DMS79 treated with DMSO at 0.1 percent for 48 hours (cell line): ENCODE measurements around the gene UBASH3A.

Experiments used
- DNase-seq: peaks from one replicate; lab custom pipeline; 2025; lab: John Stamatoyannopoulos, UW

Gene UBASH3A

DNA sequence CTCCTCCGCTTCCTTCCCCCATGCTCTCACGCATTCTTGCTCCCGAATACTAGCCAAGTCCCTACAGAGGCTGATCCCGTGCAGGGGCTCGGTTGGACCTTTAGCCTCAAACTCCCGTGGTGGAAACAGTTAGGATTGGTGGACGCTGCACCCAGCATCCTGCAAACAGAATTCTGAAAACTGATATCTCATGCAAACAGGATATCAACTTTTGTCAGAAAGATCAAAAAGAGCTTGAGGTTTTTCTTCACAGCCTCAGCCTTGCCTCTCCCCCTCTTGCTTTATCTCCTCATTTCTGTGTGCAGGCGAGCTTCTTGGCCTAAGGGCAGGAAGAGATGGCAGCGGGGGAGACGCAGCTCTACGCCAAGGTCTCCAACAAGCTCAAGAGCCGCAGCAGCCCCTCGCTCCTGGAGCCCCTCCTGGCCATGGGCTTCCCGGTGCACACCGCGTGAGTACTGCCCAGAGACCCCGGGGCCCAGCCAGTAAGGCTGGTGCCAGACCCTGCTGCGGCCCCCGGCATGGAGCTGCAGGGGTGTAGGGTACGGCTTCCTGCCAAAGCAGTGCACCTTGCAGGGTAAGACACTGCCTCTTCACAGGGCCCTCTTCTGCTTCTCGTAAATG lies at the start of gene UBASH3A:
TSS of gene UBASH3A (plus strand) at position 292 of the 621 bp plus-strand sequence. CDS start at position 336, 44 bp downstream.
- DNase-seq = no peak

DNA sequence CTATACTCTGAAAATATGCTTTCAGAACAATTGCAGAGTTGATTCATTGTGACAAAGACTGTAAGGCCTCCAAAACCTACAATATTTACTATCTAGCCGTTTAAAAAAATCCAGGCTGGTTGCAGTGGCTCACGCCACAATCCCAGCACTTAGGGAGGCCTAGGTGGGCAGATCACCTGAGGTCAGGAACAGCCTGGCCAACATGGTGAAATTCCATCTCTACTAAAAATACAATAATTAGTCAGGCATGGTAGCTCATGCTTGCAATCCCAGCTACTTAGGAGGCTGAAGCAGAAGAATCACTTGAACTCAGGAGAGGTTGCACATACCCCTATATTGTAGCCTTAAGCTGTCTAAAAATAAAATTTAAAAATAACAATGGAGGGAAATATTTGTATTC lies 47.7 kb upstream of the UBASH3A start:
- DNase-seq = no peak

DNA sequence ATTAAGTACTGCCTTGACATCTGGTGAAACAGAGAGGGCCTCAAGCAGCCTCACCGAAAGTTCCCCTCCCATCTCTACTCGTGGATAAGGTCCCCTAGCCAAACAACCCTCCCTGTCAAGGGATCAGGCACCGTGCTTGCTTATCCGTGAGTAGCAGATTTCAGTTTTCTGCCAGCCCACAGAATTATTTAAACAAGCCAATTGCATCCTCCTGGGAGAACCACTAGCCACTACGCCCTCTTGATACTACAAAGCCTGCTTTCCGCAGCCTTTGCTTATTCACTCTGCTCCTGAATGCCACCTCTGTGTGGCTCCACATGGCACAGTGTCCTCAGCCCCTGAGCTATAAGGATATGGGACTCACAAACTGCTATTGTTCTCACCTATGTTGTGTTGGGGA lies 47.1 kb upstream of the UBASH3A start:
- DNase-seq = no peak

GRCh38 chr21:42357307-42357706 lies 46.4 kb upstream of the UBASH3A start:
- DNase-seq = no peak

- no peak for DNase-seq
Measured at GRCh38 chr21:42358261-42358660, 45.4 kb upstream of the UBASH3A start.

- DNase-seq = no peak
Measured at GRCh38 chr21:42358937-42359336, 44.8 kb upstream of the UBASH3A start.

DNA sequence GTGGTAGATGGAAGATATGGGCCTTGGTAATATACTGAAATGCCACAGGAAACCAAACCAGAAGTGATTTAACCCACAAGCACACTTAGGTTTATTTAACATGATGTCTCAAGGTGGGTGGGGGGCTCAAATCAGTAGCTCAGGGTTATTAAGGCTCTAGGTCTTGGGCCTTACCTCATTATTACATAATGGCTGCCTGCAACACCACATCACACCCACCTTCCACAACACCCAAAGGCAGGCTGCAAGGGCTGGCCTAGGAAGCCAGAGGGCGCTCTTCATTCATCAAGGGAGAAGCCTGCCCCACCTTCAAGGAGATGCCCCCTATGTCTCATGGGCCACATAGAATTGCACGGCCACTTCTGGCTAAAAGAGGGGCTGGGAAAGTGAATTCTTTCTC lies 43.4 kb upstream of the UBASH3A start:
- DNase-seq = no peak

- no peak for DNase-seq
Measured at GRCh38 chr21:42361286-42361685, 42.4 kb upstream of the UBASH3A start.

GRCh38 chr21:42362198-42362597 lies 41.5 kb upstream of the UBASH3A start:
- no peak for DNase-seq

DNA sequence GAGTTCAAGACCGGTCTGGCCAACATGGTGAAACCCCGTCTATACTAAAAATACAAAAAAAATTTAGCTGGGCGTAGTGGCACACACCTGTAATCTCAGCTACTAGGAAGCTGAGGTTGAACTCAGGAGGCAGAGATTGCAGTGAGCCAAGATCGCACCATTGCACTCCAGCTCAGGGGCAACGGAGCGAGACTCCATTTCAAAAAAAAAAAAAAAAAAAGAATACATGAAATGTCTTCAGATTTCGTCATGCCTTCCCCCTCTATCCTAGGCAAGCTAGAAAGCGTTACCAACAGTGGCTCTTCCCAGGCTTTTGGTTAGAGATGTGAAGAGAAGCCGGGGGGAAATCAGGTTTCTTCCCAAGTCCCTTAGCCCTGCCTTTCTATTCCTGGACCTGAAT lies 41.0 kb upstream of the UBASH3A start:
- peak; percentile 44 for DNase-seq

- DNase-seq = peak; percentile 33
Measured at GRCh38 chr21:42363312-42363711, 40.4 kb upstream of the UBASH3A start.

DNA sequence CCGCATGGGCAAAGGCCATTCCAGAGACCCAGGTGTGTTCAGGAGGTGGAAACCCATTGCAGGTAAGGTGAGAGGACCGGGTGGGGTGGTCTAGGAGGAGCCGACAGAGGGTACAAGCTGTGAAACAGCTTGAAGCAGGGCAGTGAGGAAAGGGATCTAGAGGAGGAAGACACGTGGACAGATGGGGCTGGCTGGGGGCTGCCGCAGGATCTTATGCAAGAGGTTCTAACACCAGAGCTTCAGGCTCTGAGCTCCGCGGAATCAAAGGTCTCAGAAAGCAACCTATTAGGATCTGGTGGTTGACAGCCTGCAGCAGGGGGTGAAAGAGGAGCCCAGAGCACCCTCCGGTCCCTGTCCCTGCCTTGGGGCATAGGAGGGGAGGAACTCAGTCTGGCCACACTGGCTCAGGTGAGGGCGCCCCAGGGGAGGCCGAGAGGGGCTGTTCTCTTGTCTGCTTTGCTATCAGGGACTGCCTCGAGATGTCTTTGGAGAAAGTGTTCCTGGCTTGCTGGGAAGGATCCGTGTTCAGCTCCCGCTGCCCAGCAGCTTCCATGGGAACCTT lies 39.3 kb upstream of the UBASH3A start:
- no peak for DNase-seq

- DNase-seq = no peak
Measured at GRCh38 chr21:42365770-42366169, 37.9 kb upstream of the UBASH3A start.

DNA sequence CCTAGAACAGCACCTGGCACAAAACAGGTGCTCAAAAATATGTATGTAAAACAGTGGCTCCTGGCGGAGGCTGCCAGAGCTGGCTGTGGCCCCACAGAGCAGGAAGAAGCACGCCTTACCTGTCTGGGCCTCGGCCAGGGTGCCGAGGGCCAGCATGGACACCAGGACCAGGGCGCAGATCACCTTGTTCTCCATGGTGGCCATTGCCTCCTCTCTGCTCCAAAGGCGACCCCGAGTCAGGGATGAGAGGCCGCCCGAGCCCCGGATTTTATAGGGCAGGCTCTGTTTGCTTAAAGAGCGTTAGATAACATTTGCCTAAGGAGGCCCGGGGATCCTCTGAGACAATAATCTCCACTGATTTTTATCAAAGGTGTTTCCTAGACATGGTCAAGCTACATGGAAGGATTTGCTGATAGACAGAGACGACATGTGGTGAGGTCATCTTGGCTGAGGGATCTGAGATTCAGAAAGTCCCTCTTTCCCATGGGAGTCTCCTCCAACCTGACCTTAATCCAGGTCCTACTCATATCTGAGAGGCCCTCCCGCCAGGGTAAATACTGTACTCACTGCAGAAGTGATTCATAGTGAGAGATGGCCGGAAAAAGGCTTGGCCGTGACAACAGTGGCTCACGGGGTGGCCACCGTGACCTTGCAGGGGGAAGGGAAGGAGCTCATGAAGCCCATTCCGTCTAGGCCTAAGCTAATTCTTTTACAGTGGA lies 37.3 kb upstream of the UBASH3A start, which contains the start of gene TFF1:
TSS of gene TFF1 (minus strand) at position 244 of the 719 bp plus-strand sequence. CDS start at position 204, 40 bp downstream.
- DNase-seq = no peak

DNA sequence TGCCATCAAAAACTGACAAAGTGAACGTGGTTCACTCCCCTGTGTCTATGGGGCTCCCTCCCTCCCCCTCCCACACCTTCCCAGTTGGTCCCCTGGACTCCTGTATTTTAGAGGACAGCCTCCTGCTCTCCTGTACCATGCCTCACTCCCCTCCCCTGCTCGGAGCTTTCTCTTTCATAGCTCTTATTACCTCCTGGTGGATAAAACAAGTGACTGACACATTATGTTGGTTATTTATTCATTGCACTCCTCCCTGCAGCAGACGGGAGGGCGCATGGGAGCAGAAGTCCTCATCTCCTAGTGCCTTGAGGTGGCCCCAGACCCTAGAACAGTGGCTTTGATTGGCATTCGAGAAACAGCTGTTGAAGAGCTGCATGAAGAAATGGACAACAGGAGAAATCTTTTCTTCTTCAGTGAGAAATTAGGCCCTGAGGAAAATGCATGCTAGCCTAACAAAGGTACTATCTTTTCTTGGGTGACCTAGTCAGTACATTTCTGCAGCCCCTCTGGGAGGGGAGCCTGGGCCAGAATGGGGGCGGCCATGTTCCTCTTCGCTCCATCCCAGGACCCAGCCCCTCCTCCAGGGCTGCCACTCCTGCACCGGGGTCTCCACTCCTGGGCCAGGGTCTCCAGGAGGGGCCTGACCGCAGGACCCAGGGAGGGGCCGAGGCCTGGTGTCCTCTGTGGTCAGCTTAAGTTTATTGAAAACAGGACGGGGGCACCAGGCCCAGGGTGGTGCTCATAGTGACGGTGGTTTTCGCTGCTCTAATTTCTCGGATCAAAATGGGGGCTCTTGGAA lies 36.1 kb upstream of the UBASH3A start:
- no peak for DNase-seq

- no peak for DNase-seq
Measured at GRCh38 chr21:42369821-42370220, 33.9 kb upstream of the UBASH3A start.

- no peak for DNase-seq
Measured at GRCh38 chr21:42370894-42371654, 32.6 kb upstream of the UBASH3A start.

DNA sequence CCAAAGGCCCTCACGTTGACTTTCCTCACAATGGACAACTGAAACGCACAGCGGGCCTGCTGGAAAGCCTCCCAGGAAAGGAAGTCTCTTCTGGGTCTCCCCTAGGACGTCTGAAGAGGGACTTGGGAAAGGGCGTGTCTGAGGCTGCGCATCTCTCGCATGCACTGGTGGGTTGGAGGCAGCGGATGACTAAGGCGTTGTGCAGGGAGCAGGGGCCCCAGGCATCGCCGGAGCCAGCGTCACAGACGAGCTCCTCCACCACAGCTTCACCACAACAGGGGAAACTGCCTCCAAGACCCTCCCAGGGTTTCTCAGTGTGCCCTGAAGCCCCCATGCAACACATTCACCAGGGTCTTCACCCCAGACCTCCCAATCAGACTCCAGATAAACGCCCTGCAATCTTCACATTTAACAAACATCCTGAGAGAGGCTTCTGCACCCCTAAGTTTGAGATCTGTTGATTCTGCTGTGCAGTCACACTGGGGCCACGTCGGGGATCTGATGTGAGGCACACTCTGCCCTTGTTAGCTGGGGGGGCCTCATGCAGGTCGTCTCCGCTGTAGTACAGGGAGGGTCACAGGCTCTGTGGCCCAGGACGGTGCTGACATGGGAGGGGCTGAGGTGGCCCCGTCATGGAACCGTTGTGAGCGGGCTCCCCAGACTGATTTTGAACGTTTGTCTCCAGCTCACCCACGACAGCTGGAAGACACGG lies 30.4 kb upstream of the UBASH3A start:
- DNase-seq = no peak

DNA sequence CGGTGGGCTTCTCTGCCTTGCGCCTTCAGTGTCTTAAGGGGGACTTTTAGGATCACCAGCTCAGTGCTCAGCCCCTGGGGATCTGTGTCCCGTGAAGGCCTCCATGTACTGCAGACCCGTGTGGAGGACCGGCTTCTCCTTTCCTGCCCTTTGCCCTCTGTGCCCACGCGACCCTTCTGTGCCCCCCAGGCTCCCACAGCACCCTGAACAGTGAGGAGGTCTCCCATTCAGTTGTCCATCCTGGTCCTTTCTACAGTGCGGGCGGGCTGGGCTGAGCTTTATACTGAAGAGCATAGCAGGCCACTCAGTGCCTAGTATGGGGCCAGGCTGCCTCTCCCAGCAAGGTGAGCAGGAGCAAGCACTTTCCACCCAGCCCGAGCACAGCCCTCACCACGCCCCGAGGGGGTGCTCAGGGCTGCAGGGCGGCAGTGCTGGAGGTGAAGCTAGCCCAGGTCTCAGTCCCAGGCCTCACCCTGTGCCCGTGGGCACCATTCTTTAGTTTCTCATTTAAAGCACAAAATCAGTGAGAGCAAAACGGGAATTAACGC lies 29.7 kb upstream of the UBASH3A start:
- DNase-seq = no peak

DNA sequence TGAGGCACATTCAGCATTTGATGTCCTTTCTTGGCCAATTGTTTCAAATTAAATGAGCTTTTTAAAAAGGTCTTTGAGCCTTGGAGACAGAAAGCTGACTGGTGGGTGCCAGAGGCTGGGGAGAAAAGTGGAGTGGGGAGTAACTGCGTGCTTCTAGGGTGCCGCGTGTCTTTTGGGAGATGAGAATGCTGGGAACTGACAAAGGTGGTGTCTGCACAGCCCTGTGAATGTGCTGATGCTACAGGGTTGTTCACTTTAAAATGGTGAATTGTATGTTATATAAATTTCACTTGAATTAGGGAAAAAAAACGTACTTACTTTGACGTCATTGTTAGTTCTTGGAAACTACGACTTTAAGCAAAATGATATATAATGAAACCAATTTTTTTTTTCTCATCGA lies 29.2 kb upstream of the UBASH3A start:
- DNase-seq = no peak
